GM12878 (cell line): ENCODE data around the gene MYCBP2.

Experiments
- ASH2L ChIP-seq: fragments of 300-600, 200-600 bp; sonication (generic); IDR thresholded peaks from 2 replicates; pipeline ENCODE4 v1.6.1; 2017; ENCODE audit warnings: low read depth, mild to moderate bottlenecking, borderline replicate concordance
- BCLAF1 ChIP-seq: fragments of 450-650 bp; IDR thresholded peaks from 2 replicates; pipeline ENCODE4 v1.6.1; 2017; ENCODE audit warnings: antibody characterized with exemption, mild to moderate bottlenecking, moderate library complexity
- CREM ChIP-seq: IDR thresholded peaks from 2 replicates; pipeline ENCODE4 v1.6.1; 2014; ENCODE audit warnings: antibody characterized with exemption, low read depth
- CTCF ChIP-seq, 3 experiments: IDR thresholded peaks in 2 of 3; conservative IDR thresholded peaks in 1 of 3; 2 replicates each; pipeline ENCODE4 v1.5.1; 2011; ENCODE audit warnings: low read depth in 3 of 3, low read length in 3 of 3, mild to moderate bottlenecking in 3 of 3, control low read depth in 2 of 3, moderate library complexity in 2 of 3, inconsistent platforms in 1 of 3, mixed read lengths in 1 of 3; ENCODE audit not compliant: control insufficient read depth in 2 of 3, insufficient read depth in 1 of 3; ENCODE audit errors: extremely low read depth in 1 of 3
- HDAC2 ChIP-seq: fragments of 200-600 bp; sonication (generic); IDR thresholded peaks from 2 replicates; pipeline ENCODE4 v1.6.1; 2017
- RELA ChIP-seq: fragments of 450-650 bp; IDR thresholded peaks from 2 replicates; pipeline ENCODE4 v1.8.0; 2014; ENCODE audit warnings: borderline replicate concordance; ENCODE audit not compliant: partially characterized antibody
- SIN3A ChIP-seq: IDR thresholded peaks from 2 replicates; pipeline ENCODE4 v1.6.1; 2012; ENCODE audit warnings: low read depth, low read length, improper control_type of control experiment

- TF ChIP-seq HDAC2 (no peak), SIN3A (no peak), ASH2L (no peak), CREM (no peak), RELA (no peak), CTCF (IDR thresholded peaks at IDR 0.05 in 2 of 3, conservative IDR thresholded peaks at IDR 0.05 in 1 of 3; ENCODE audit: control insufficient read depth in 2 of 3, extremely low read depth in 1 of 3, insufficient read depth in 1 of 3, low read depth in 3 of 3, low read length in 3 of 3) (no peak), BCLAF1 (no peak)
Observed at GRCh38 chr13:77036279-77036678, 290.6 kb downstream of the MYCBP2 start.
